ENCODE data around the gene LGALSL. TPM values are rescaled to one million over a fixed set of nuclear protein-coding genes. Genes with fewer than 3 reads are reported as not detected.

The LGALSL gene
- total RNA-seq, 1 experiment from 2014 or later = 14.2 TPM

- ChIA-PET CTCF (no interaction called here), POLR2A (no interaction called here), RAD21 (ENCODE audit: low non-redundant PET in 1 of 2, low total read pairs in 2 of 2, uncharacterized antibody in 2 of 2, unreplicated experiment in 2 of 2) (no interaction called here)
- BruUV-seq (replicated peaks) = no TSS peak
- Histone ChIP-seq H3K9me2 (ENCODE audit: insufficient read depth) (no peaks in the 10 kb centered on the region), H2AFZ (ENCODE audit: low read depth, low read length, poor library complexity, severe bottlenecking) (no peak overlapping the region), H3K4me2 (ENCODE audit: low read length) (no peak overlapping the region), H3K27me3 (ENCODE audit: insufficient read depth, low read length) (no peaks in the 10 kb centered on the region), H4K20me1 (ENCODE audit: insufficient read depth) (no peaks in the 10 kb centered on the region), H3K27ac (ENCODE audit: low read depth, low read length) (no peak overlapping the region), H3K9ac (ENCODE audit: low read length) (no peak overlapping the region), H3K9me3 (ENCODE audit: control insufficient read depth in 1 of 2, insufficient read depth in 1 of 2, low read depth in 1 of 2, low read length in 2 of 2) (no peaks in the 10 kb centered on the region), H3K36me3 (ENCODE audit: control insufficient read depth in 1 of 2, insufficient read depth in 2 of 2, low read length in 2 of 2) (peaks cover 7 to 8% of the 10 kb centered on the region in 2 experiments; a peak in 3 of 4 replicates), H3K79me2 (ENCODE audit: insufficient read depth, low read length) (no peaks in the 10 kb centered on the region), H3K4me1 (ENCODE audit: control insufficient read depth in 1 of 2, insufficient read depth in 2 of 2, low read length in 2 of 2) (no peaks in the 10 kb centered on the region), H3K4me3 (replicated peaks in 1 of 2; ENCODE audit: low read depth in 1 of 2, low read length in 2 of 2) (no peak overlapping the region)
- TF ChIP-seq EZH2 (IDR thresholded peaks at IDR 0.05) (no peak), RAD21 (IDR thresholded peaks at IDR 0.05; ENCODE audit: low read depth) (no peak), JUND (IDR thresholded peaks at IDR 0.05) (no peak), SP1 (IDR thresholded peaks at IDR 0.05; ENCODE audit: low read depth) (no peak)
- ATAC-seq = no peak
- DNase-seq (ENCODE audit: low read depth, low spot score) = no peak
- intact Hi-C loops (cut with micrococcal nuclease) = no loop called here
Observed at GRCh38 chr2:64462171-64462570, 8.2 kb downstream of the LGALSL start.

GRCh38 chr2:64462940-64463700, 9.2 kb downstream of the LGALSL start:
- ATAC-seq = no peak
- RAD21 ChIA-PET (ENCODE audit: low non-redundant PET in 1 of 2, low total read pairs in 2 of 2, uncharacterized antibody in 2 of 2, unreplicated experiment in 2 of 2) = no interaction called here
- Histone ChIP-seq H3K9me3 (ENCODE audit: control insufficient read depth in 1 of 2, insufficient read depth in 1 of 2, low read depth in 1 of 2, low read length in 2 of 2) (no peaks in the 10 kb centered on the region), H3K9ac (ENCODE audit: low read length) (no peak overlapping the region), H3K4me3 (replicated peaks in 1 of 2; ENCODE audit: low read depth in 1 of 2, low read length in 2 of 2) (no peak overlapping the region), H3K79me2 (ENCODE audit: insufficient read depth, low read length) (no peaks in the 10 kb centered on the region), H3K36me3 (ENCODE audit: control insufficient read depth in 1 of 2, insufficient read depth in 2 of 2, low read length in 2 of 2) (peaks cover 3 to 6% of the 10 kb centered on the region in 2 experiments; a peak in 3 of 4 replicates), H4K20me1 (ENCODE audit: insufficient read depth) (no peaks in the 10 kb centered on the region), H3K27me3 (ENCODE audit: insufficient read depth, low read length) (no peaks in the 10 kb centered on the region), H3K27ac (ENCODE audit: low read depth, low read length) (no peak overlapping the region), H3K4me2 (ENCODE audit: low read length) (no peak overlapping the region), H2AFZ (ENCODE audit: low read depth, low read length, poor library complexity, severe bottlenecking) (no peak overlapping the region), H3K4me1 (ENCODE audit: control insufficient read depth in 1 of 2, insufficient read depth in 2 of 2, low read length in 2 of 2) (no peaks in the 10 kb centered on the region), H3K9me2 (ENCODE audit: insufficient read depth) (no peaks in the 10 kb centered on the region)
- CTCF ChIA-PET = no interaction called here
- no peak for DNase-seq (ENCODE audit: low read depth, low spot score)
- intact Hi-C loops (cut with micrococcal nuclease) = no loop called here
- POLR2A ChIA-PET = no interaction called here
- BruUV-seq (replicated peaks) = no TSS peak
- TF ChIP-seq ZFX (IDR thresholded peaks at IDR 0.05) (no peak), SP1 (IDR thresholded peaks at IDR 0.05; ENCODE audit: low read depth) (no peak), CBX3 (IDR thresholded peaks at IDR 0.05; ENCODE audit: low read depth) (no peak), JUND (IDR thresholded peaks at IDR 0.05) (no peak), REST (IDR thresholded peaks at IDR 0.05; ENCODE audit: low read depth) (no peak), ELF1 (IDR thresholded peaks at IDR 0.05; ENCODE audit: borderline replicate concordance, low read depth) (no peak), FOSL1 (IDR thresholded peaks at IDR 0.05; ENCODE audit: low read depth) (no peak), SRF (IDR thresholded peaks at IDR 0.05; ENCODE audit: low read depth) (no peak), RAD21 (IDR thresholded peaks at IDR 0.05; ENCODE audit: low read depth) (no peak), EGR1 (IDR thresholded peaks at IDR 0.05; ENCODE audit: low read depth) (no peak), EZH2phosphoT487 (IDR thresholded peaks at IDR 0.05; ENCODE audit: borderline replicate concordance) (no peak), CEBPB (IDR thresholded peaks at IDR 0.05; ENCODE audit: low read depth) (no peak), YY1 (IDR thresholded peaks at IDR 0.05; ENCODE audit: extremely low read depth, insufficient replicate concordance, low read depth, low read length) (no peak), ZNF274 (IDR thresholded peaks at IDR 0.05; ENCODE audit: low read depth, low read length) (no peak)
- TF ChIP-seq, protein P1, sequence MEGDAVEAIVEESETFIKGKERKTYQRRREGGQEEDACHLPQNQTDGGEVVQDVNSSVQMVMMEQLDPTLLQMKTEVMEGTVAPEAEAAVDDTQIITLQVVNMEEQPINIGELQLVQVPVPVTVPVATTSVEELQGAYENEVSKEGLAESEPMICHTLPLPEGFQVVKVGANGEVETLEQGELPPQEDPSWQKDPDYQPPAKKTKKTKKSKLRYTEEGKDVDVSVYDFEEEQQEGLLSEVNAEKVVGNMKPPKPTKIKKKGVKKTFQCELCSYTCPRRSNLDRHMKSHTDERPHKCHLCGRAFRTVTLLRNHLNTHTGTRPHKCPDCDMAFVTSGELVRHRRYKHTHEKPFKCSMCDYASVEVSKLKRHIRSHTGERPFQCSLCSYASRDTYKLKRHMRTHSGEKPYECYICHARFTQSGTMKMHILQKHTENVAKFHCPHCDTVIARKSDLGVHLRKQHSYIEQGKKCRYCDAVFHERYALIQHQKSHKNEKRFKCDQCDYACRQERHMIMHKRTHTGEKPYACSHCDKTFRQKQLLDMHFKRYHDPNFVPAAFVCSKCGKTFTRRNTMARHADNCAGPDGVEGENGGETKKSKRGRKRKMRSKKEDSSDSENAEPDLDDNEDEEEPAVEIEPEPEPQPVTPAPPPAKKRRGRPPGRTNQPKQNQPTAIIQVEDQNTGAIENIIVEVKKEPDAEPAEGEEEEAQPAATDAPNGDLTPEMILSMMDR (IDR thresholded peaks at IDR 0.05 in 2 of 3, conservative IDR thresholded peaks at IDR 0.05 in 1 of 3; ENCODE audit: borderline replicate concordance in 1 of 3, insufficient read depth in 1 of 3, low read depth in 2 of 3, low read length in 2 of 3) = no peak

All from HCT116 (cell line).